HG03159 (cell line): ENCODE measurements around the gene TIGD1.
"Not testable (repeated sequence)": the region's sequence is repeated elsewhere in the genome, so short reads cannot be mapped to it uniquely, and the experiment has no call there.

ENCODE experiments used
- ATAC-seq: cut with Tn5 transposase; IDR thresholded peaks from one replicate; pipeline ENCODE4 v1.9.1; 2021; ENCODE audit warnings: mild to moderate bottlenecking, moderate library complexity; ENCODE audit not compliant: unreplicated experiment

TIGD1 gene

GRCh38 chr2:232540441-232541041 is 9.8 kb downstream of the TIGD1 start:
- no peak for ATAC-seq

- ATAC-seq = no peak
These were observed 10.8 kb downstream of the TIGD1 start, which contains the start of gene CHRNG for GRCh38 chr2:232539298-232540231. Gene CHRNG (plus strand): TSS chr2:232539692. CDS start chr2:232539748, 56 bp downstream.

GRCh38 chr2:232538671-232539070 is 11.7 kb downstream of the TIGD1 start:
- ATAC-seq = no peak

GRCh38 chr2:232537499-232537898 is 12.9 kb downstream of the TIGD1 start:
- no peak for ATAC-seq

GRCh38 chr2:232537079-232537478 is 13.3 kb downstream of the TIGD1 start:
- no peak for ATAC-seq

- no peak for ATAC-seq
These were observed 14.4 kb downstream of the TIGD1 start for GRCh38 chr2:232535761-232536530.

- no peak for ATAC-seq
These were observed 15.3 kb downstream of the TIGD1 start for GRCh38 chr2:232534940-232535651.

- ATAC-seq = no peak
These were observed 16.2 kb downstream of the TIGD1 start for GRCh38 chr2:232533944-232534710.

GRCh38 chr2:232532821-232533220 is 17.5 kb downstream of the TIGD1 start:
- not testable (repeated sequence) for ATAC-seq

GRCh38 chr2:232532419-232532818 is 17.9 kb downstream of the TIGD1 start:
- no peak for ATAC-seq

- no peak for ATAC-seq
These were observed 19.6 kb downstream of the TIGD1 start for GRCh38 chr2:232530626-232531260.

- ATAC-seq = no peak
These were observed 20.4 kb downstream of the TIGD1 start for GRCh38 chr2:232529806-232530547.

GRCh38 chr2:232528746-232529460 is 21.5 kb downstream of the TIGD1 start:
- ATAC-seq = no peak

GRCh38 chr2:232527905-232528470 is 22.4 kb downstream of the TIGD1 start:
- no peak for ATAC-seq

- no peak for ATAC-seq
These were observed 23.9 kb downstream of the TIGD1 start for GRCh38 chr2:232526372-232526941.

- ATAC-seq = no peak
These were observed 24.5 kb downstream of the TIGD1 start, which contains the start of gene CHRND for GRCh38 chr2:232525791-232526371. Gene CHRND (plus strand): TSS chr2:232526160. CDS start chr2:232526216, 56 bp downstream.

- ATAC-seq = no peak
These were observed 25.2 kb downstream of the TIGD1 start for GRCh38 chr2:232525199-232525598.
